Uterus (tissue), 4 donors: ENCODE data around the gene EXOSC7. TPM values are rescaled to one million over a fixed set of nuclear protein-coding genes. Genes with fewer than 3 reads are reported as not detected.

Experiments used
- DNase-seq, 2 donors: peaks; one replicate each; pipeline ENCODE4 v3.0.0-alpha.2; 2019 to 2020
- H3K27ac ChIP-seq, 2 donors: fragments of 200-600 bp; sonication (generic); 1 replicate in 1 of 2; 2 replicates in 1 of 2; pipeline ENCODE4 v1.5.1; 2016 to 2018
- H3K27me3 ChIP-seq, 2 donors: fragments of 200-600 bp; sonication (generic); one replicate each; pipeline ENCODE4 v1.5.1; 2018 to 2019; ENCODE audit warnings: control low read depth in 1 of 2
- H3K36me3 ChIP-seq, 2 donors: fragments of 200-600 bp; sonication (generic); one replicate each; pipeline ENCODE4 v1.5.1; 2019; ENCODE audit warnings: control low read depth in 1 of 2
- H3K4me1 ChIP-seq, 2 donors: fragments of 200-600 bp; sonication (generic); one replicate each; pipeline ENCODE4 v1.5.1; 2018 to 2019; ENCODE audit warnings: control low read depth in 1 of 2
- H3K4me3 ChIP-seq, 2 donors: fragments of 200-600 bp; sonication (generic); 1 replicate in 1 of 2; 2 replicates in 1 of 2; pipeline ENCODE4 v1.5.1; 2018 to 2019; ENCODE audit warnings: mild to moderate bottlenecking in 1 of 2
- H3K9me3 ChIP-seq, 2 donors: fragments of 200-600 bp; sonication (generic); one replicate each; pipeline ENCODE4 v1.5.1; 2019; ENCODE audit warnings: control low read depth in 1 of 2
- CTCF ChIP-seq, 4 experiments: fragments of 200-600 bp in 2 of 4; fragments of 450-650 bp in 2 of 4; sonication (generic) in 2 of 4; IDR thresholded peaks; one replicate each; pipeline ENCODE4 v1.5.1; 2016 to 2019; ENCODE audit warnings: antibody characterized with exemption in 4 of 4, mild to moderate bottlenecking in 2 of 4, moderate library complexity in 1 of 4
- POLR2A ChIP-seq, 2 donors: fragments of 450-650 bp; IDR thresholded peaks; one replicate each; pipeline ENCODE4 v1.6.1; 2016; ENCODE audit warnings: antibody characterized with exemption in 2 of 2, mild to moderate bottlenecking in 1 of 2, moderate library complexity in 1 of 2
- intact Hi-C: fragments of 100-400 bp; cut with DNase I; formaldehyde crosslinking; loops from one replicate; pipeline ENCODE4 v1.15.1; 2023; ENCODE audit warnings: low total_unique reads
- total RNA-seq, 4 donors: library from RNA; depleted of rRNA in 3 of 4; stranded (reverse); fragments of >200 nt in 3 of 4; gene quantifications; one replicate each; pipeline versions ENCODE4 v1.1.0 to v1.2.4, GENCODE V29; 2014 to 2023
- donor health status: DM: yes; HTN: yes; CAD: no.

The EXOSC7 gene
- total RNA-seq, 4 donors from 2014 or later = 2.4 to 39.2 (median 30.0) TPM

- peak; percentile 39 to 40 for DNase-seq
- intact Hi-C loops = loop anchor here (5.0 kb wide), 2 partner anchors 462 to 622 kb away; no protein-coding TSS in a partner anchor
- peak overlapping the region; percentile 51 to 60 for H3K27ac ChIP-seq
- no peaks in the 10 kb centered on the region for H3K4me1 ChIP-seq
- H3K27me3 ChIP-seq = no peaks in the 10 kb centered on the region
- TF ChIP-seq CTCF (IDR thresholded peaks at IDR 0.05) (peak in 1 of 4 experiments; percentile 27), POLR2A (IDR thresholded peaks at IDR 0.05) (no peak)
- H3K36me3 ChIP-seq = no peaks in the 10 kb centered on the region
- peak overlapping the region; percentile 22 to 37 for H3K4me3 ChIP-seq
- no peaks in the 10 kb centered on the region for H3K9me3 ChIP-seq
These were observed 59.6 kb downstream of the EXOSC7 start for GRCh38 chr3:45035441-45036301.

DNA sequence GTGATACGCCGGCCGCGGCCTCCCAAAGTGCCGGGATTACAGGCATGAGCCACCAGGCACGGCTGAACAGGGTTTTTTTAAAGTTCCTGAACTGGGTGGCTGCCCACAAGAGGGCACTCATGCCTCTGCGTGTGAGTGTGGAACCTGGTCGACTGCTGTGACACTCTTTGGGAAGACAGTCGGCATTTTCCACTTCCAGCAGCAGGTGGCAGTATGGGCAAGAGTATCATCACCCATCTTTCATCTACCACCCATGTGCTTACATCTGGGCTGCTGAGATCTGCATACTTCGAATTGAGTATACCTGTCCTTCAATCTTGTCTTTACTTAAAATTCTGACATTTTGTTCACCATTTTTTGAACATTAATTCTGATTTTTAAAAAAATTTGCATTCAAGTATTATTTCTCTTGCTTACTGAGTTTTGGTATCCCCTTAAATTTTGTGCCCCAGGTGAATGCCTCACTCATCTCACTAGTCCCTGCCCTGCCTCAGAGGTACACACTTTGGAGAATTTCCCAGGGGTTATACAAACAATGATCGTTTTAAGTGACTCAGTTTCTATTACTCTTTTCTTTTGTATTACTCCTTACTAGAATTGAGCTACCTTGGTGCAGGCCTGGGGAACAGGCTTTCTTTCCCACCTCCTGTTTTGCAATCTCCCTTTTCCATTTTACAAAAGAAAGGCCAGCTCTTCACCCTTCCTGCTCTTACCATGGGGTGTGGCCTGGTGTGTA lies 61.8 kb downstream of the EXOSC7 start:
- intact Hi-C loops = loop anchor here (5.0 kb wide), 2 partner anchors 459 to 619 kb away; no protein-coding TSS in a partner anchor
- TF ChIP-seq CTCF (IDR thresholded peaks at IDR 0.05) (peak; percentile 87 to 97 (median 92)), POLR2A (IDR thresholded peaks at IDR 0.05) (no peak)
- no peaks in the 10 kb centered on the region for H3K27me3 ChIP-seq
- no peaks in the 10 kb centered on the region for H3K4me1 ChIP-seq
- H3K36me3 ChIP-seq = no peaks in the 10 kb centered on the region
- H3K4me3 ChIP-seq = no peak overlapping the region
- no peaks in the 10 kb centered on the region for H3K9me3 ChIP-seq
- H3K27ac ChIP-seq = no peak overlapping the region
- peak; percentile 91 to 93 for DNase-seq

GRCh38 chr3:45041666-45042065 lies 65.6 kb downstream of the EXOSC7 start:
- H3K4me3 ChIP-seq = no peak overlapping the region
- no peaks in the 10 kb centered on the region for H3K36me3 ChIP-seq
- intact Hi-C loops = loop anchor here (10.0 kb wide), 1 partner anchor 173 kb away; no protein-coding TSS in a partner anchor
- no peaks in the 10 kb centered on the region for H3K9me3 ChIP-seq
- no peaks in the 10 kb centered on the region for H3K4me1 ChIP-seq
- no peak for TF ChIP-seq CTCF (IDR thresholded peaks at IDR 0.05)
- TF ChIP-seq POLR2A (IDR thresholded peaks at IDR 0.05) = no peak
- DNase-seq = no peak
- H3K27ac ChIP-seq = peak overlapping the region in 1 of 2 donors; percentile 25
- no peaks in the 10 kb centered on the region for H3K27me3 ChIP-seq

GRCh38 chr3:45042162-45042561 lies 66.1 kb downstream of the EXOSC7 start:
- no peak for DNase-seq
- intact Hi-C loops = loop anchor here (10.0 kb wide), 1 partner anchor 173 kb away; no protein-coding TSS in a partner anchor
- H3K27ac ChIP-seq = peak overlapping the region in 1 of 2 donors; percentile 25
- no peak overlapping the region for H3K4me3 ChIP-seq
- H3K9me3 ChIP-seq = no peaks in the 10 kb centered on the region
- H3K36me3 ChIP-seq = no peaks in the 10 kb centered on the region
- H3K27me3 ChIP-seq = no peaks in the 10 kb centered on the region
- H3K4me1 ChIP-seq = no peaks in the 10 kb centered on the region
- TF ChIP-seq CTCF (IDR thresholded peaks at IDR 0.05) (no peak), POLR2A (IDR thresholded peaks at IDR 0.05) (no peak)
